ENCODE data around the gene LIF.

LIF gene

DNA sequence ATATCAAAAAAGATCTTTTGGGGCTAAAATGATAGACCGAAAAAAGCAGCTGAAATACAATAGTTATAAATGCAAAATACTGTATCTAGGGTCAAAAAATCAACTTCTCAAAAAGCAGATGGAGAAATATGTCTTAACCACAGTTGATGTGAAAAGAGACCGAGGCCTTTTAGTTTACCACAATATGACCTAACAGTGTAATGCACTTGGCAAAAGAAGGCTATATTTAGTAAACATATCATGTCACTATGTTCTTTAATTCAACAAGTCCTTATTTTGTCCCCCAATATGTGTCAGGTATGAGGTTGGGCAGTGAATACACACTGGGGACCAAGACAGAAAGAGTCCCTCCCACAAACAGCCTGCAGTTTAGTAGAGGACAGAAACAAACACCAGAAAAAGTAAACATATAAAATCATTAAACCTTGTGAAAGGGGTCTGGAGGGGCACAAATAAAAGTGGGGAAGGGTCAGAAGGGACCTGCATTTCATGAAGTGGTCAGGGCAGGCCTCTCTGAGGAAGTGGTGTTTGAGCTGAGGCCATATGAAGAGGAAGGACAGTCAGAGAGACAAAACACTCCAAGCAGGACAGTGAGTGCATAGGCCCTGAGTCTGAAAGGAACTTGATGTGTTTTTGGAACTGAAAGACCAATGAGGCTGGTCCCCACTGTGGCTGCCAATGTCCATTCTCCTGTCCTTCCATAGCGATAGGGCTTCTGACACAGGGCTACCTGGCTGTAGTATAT, 53.4 kb downstream of the LIF start:
- H3K36me3 ChIP-seq, result no peaks in the 10 kb centered on the region
- no peak overlapping the region for H3K27ac ChIP-seq
- H3K9me3 ChIP-seq (ENCODE audit: severe bottlenecking), result no peaks in the 10 kb centered on the region
- H3K4me3 ChIP-seq (ENCODE audit: low read depth, low read length), result no peak overlapping the region
- no peaks in the 10 kb centered on the region for H3K27me3 ChIP-seq (ENCODE audit: insufficient read depth, low read depth, severe bottlenecking)
- DNase-seq, result no peak
- no peak for TF ChIP-seq CTCF (IDR thresholded peaks at IDR 0.05; ENCODE audit: low read depth, low read length)

GRCh38 chr22:30192427-30192826, 54.1 kb downstream of the LIF start:
- H3K27ac ChIP-seq, result no peak overlapping the region
- DNase-seq, result no peak

DNA sequence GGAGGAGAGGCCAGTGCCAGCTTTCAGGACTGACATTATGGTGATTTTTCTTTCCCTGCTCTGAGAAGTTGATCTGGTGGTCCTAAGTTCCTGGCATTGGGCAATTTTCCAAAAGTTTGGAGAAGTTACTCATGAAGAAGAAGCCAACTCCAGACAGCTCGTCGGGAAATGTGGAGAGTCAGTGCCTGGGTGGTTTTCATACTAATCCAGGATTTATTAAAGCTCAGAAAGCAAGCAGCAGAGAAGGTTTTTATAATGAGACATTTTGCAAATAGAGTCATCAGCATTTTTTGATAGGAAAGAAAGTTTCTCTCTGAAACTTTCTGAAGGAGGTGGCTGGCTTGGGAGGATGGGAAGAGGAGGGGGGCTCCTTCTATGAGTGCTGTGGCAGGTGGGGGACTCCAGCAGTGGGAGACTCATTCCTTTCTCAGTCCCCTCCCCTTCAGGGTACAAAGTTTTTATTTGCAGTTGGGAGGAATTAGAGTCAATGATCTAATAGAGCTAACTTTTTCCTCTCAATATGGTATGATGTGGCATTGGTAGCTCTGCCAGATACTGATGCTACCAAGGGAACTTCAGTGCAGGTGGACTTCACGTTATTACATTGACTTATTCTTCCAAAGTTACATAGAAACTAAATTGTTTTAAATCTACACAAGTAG, 55.4 kb downstream of the LIF start:
- DNase-seq, result no peak
- H3K36me3 ChIP-seq, result no peaks in the 10 kb centered on the region
- H3K27me3 ChIP-seq (ENCODE audit: insufficient read depth, low read depth, severe bottlenecking), result no peaks in the 10 kb centered on the region
- no peak overlapping the region for H3K27ac ChIP-seq
- no peak for TF ChIP-seq CTCF (IDR thresholded peaks at IDR 0.05; ENCODE audit: low read depth, low read length)
- H3K4me3 ChIP-seq (ENCODE audit: low read depth, low read length), result no peak overlapping the region
- H3K9me3 ChIP-seq (ENCODE audit: severe bottlenecking), result no peaks in the 10 kb centered on the region

More at GRCh38 chr22:30192427-30192826, 54.1 kb downstream of the LIF start:
- no peak for TF ChIP-seq CTCF (IDR thresholded peaks at IDR 0.05; ENCODE audit: low read depth, low read length)
- H3K4me3 ChIP-seq (ENCODE audit: low read depth, low read length), result no peak overlapping the region
- H3K9me3 ChIP-seq (ENCODE audit: severe bottlenecking), result no peaks in the 10 kb centered on the region
- H3K27me3 ChIP-seq (ENCODE audit: insufficient read depth, low read depth, severe bottlenecking), result no peaks in the 10 kb centered on the region
- no peaks in the 10 kb centered on the region for H3K36me3 ChIP-seq

DNA sequence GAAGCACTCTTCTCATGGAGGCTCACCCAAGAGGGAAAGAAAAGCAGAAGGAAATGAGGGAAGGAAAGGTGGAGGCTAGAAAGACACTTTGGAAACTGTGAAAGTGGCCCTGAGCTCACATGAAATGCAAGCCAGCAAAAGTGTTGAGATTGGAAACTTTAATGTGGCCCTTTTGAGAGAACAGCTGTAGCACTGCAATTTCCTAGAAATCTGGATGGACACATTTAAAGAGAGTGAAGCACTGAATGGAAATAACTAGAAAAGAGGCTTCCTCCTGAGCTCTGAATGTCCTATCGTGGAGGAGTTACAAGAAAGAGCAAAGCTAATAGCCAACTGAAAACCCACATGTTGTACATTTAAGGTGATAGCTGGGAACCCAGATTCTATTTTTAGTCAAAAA, 56.0 kb downstream of the LIF start:
- no peaks in the 10 kb centered on the region for H3K27me3 ChIP-seq (ENCODE audit: insufficient read depth, low read depth, severe bottlenecking)
- no peak for TF ChIP-seq CTCF (IDR thresholded peaks at IDR 0.05; ENCODE audit: low read depth, low read length)
- DNase-seq, result no peak
- no peak overlapping the region for H3K27ac ChIP-seq
- no peak overlapping the region for H3K4me3 ChIP-seq (ENCODE audit: low read depth, low read length)
- H3K9me3 ChIP-seq (ENCODE audit: severe bottlenecking), result no peaks in the 10 kb centered on the region
- H3K36me3 ChIP-seq, result no peaks in the 10 kb centered on the region
